ENCODE results near the gene IKBIP.

The IKBIP gene

GRCh38 chr12:98644712-98645571 is at the start of gene IKBIP, which contains the start of gene APAF1:
Gene IKBIP (minus strand): TSS chr12:98644788. CDS start chr12:98644701, 87 bp downstream.
Gene APAF1 (plus strand): TSS chr12:98645290. CDS start chr12:98648360, 3,070 bp downstream.
- DNase-seq (ENCODE audit: low read depth, low spot score), result peak; percentile 81
- Histone ChIP-seq H3K36me3 (ENCODE audit: insufficient read depth, low read length) (peaks cover 16% of the 10 kb centered on the region), H3K27ac (peak within 1 kb of the TSS; percentile 30; the same call in 1 of the 2 replicates), H3K4me3 (peak within 1 kb of the TSS; percentile 95), H3K9me3 (ENCODE audit: low read depth, low read length) (no peaks in the 10 kb centered on the region), H3K9ac (ENCODE audit: insufficient read length) (peak within 1 kb of the TSS; percentile 81)
- TF ChIP-seq EZH2 (IDR thresholded peaks at IDR 0.05) (no peak), POLR2AphosphoS5 (IDR thresholded peaks at IDR 0.05; ENCODE audit: borderline replicate concordance, low read depth, low read length) (peak; percentile 46; the same call in 1 of the 2 replicates), FOXP2 (optimal IDR thresholded peaks at IDR 0.05; ENCODE audit: control extremely low read depth, extremely low read length, insufficient read depth) (peak; percentile 83)

GRCh38 chr12:98691351-98691750 is 46.8 kb upstream of the IKBIP start:
- no peak overlapping the region for H3K4me3 ChIP-seq

GRCh38 chr12:98686603-98687002 is 42.0 kb upstream of the IKBIP start:
- TF ChIP-seq POLR2AphosphoS5 (IDR thresholded peaks at IDR 0.05; ENCODE audit: borderline replicate concordance, low read depth, low read length), result no peak
- DNase-seq (ENCODE audit: low read depth, low spot score), result no peak
- Histone ChIP-seq H3K4me3 (no peak overlapping the region), H3K9me3 (ENCODE audit: low read depth, low read length) (no peaks in the 10 kb centered on the region), H3K36me3 (ENCODE audit: insufficient read depth, low read length) (peaks cover 16% of the 10 kb centered on the region), H3K9ac (ENCODE audit: insufficient read length) (no peak overlapping the region), H3K27ac (no peak overlapping the region)

More at GRCh38 chr12:98691351-98691750, 46.8 kb upstream of the IKBIP start:
- Histone ChIP-seq H3K27ac (no peak overlapping the region), H3K36me3 (ENCODE audit: insufficient read depth, low read length) (0 out of 2 replicates have a peak, but pooled peaks cover 3% of the 10 kb centered on the region), H3K9ac (ENCODE audit: insufficient read length) (no peak overlapping the region), H3K9me3 (ENCODE audit: low read depth, low read length) (no peaks in the 10 kb centered on the region)
- TF ChIP-seq EZH2 (IDR thresholded peaks at IDR 0.05) (no peak), FOXP2 (optimal IDR thresholded peaks at IDR 0.05; ENCODE audit: control extremely low read depth, extremely low read length, insufficient read depth) (no peak), POLR2AphosphoS5 (IDR thresholded peaks at IDR 0.05; ENCODE audit: borderline replicate concordance, low read depth, low read length) (no peak)
- no peak for DNase-seq (ENCODE audit: low read depth, low spot score)

GRCh38 chr12:98684199-98684598 is 39.6 kb upstream of the IKBIP start:
- no peak overlapping the region for H3K4me3 ChIP-seq
- DNase-seq (ENCODE audit: low read depth, low spot score), result no peak
- H3K27ac ChIP-seq, result no peak overlapping the region
- TF ChIP-seq POLR2AphosphoS5 (IDR thresholded peaks at IDR 0.05; ENCODE audit: borderline replicate concordance, low read depth, low read length) (no peak), EZH2 (IDR thresholded peaks at IDR 0.05) (no peak), FOXP2 (optimal IDR thresholded peaks at IDR 0.05; ENCODE audit: control extremely low read depth, extremely low read length, insufficient read depth) (no peak)
- no peak overlapping the region for H3K9ac ChIP-seq (ENCODE audit: insufficient read length)
- no peaks in the 10 kb centered on the region for H3K9me3 ChIP-seq (ENCODE audit: low read depth, low read length)
- peaks cover 23% of the 10 kb centered on the region for H3K36me3 ChIP-seq (ENCODE audit: insufficient read depth, low read length)

GRCh38 chr12:98679611-98680005 is 35.0 kb upstream of the IKBIP start:
- no peaks in the 10 kb centered on the region for H3K9me3 ChIP-seq (ENCODE audit: low read depth, low read length)
- no peak overlapping the region for H3K27ac ChIP-seq
- TF ChIP-seq POLR2AphosphoS5 (IDR thresholded peaks at IDR 0.05; ENCODE audit: borderline replicate concordance, low read depth, low read length) (no peak), FOXP2 (optimal IDR thresholded peaks at IDR 0.05; ENCODE audit: control extremely low read depth, extremely low read length, insufficient read depth) (no peak), EZH2 (IDR thresholded peaks at IDR 0.05) (no peak)
- no peak for DNase-seq (ENCODE audit: low read depth, low spot score)
- H3K36me3 ChIP-seq (ENCODE audit: insufficient read depth, low read length), result peaks cover 19% of the 10 kb centered on the region
- no peak overlapping the region for H3K9ac ChIP-seq (ENCODE audit: insufficient read length)
- H3K4me3 ChIP-seq, result no peak overlapping the region

GRCh38 chr12:98678946-98679610 is 34.5 kb upstream of the IKBIP start:
- no peak overlapping the region for H3K4me3 ChIP-seq
- H3K9ac ChIP-seq (ENCODE audit: insufficient read length), result no peak overlapping the region
- no peak for DNase-seq (ENCODE audit: low read depth, low spot score)
- TF ChIP-seq EZH2 (IDR thresholded peaks at IDR 0.05), result no peak
- TF ChIP-seq FOXP2 (optimal IDR thresholded peaks at IDR 0.05; ENCODE audit: control extremely low read depth, extremely low read length, insufficient read depth), result no peak
- TF ChIP-seq POLR2AphosphoS5 (IDR thresholded peaks at IDR 0.05; ENCODE audit: borderline replicate concordance, low read depth, low read length), result no peak
- H3K27ac ChIP-seq, result no peak overlapping the region
- H3K9me3 ChIP-seq (ENCODE audit: low read depth, low read length), result no peaks in the 10 kb centered on the region
- H3K36me3 ChIP-seq (ENCODE audit: insufficient read depth, low read length), result peaks cover 19% of the 10 kb centered on the region

- TF ChIP-seq EZH2 (IDR thresholded peaks at IDR 0.05) (no peak), POLR2AphosphoS5 (IDR thresholded peaks at IDR 0.05; ENCODE audit: borderline replicate concordance, low read depth, low read length) (no peak), FOXP2 (optimal IDR thresholded peaks at IDR 0.05; ENCODE audit: control extremely low read depth, extremely low read length, insufficient read depth) (no peak)
- DNase-seq (ENCODE audit: low read depth, low spot score), result no peak
- Histone ChIP-seq H3K36me3 (ENCODE audit: insufficient read depth, low read length) (peaks cover 14% of the 10 kb centered on the region; the same call in 1 of the 2 replicates), H3K4me3 (no peak overlapping the region), H3K27ac (no peak overlapping the region), H3K9ac (ENCODE audit: insufficient read length) (no peak overlapping the region), H3K9me3 (ENCODE audit: low read depth, low read length) (no peaks in the 10 kb centered on the region)
Observed at GRCh38 chr12:98678236-98678945, 33.8 kb upstream of the IKBIP start.

GRCh38 chr12:98674841-98675240 is 30.3 kb upstream of the IKBIP start:
- TF ChIP-seq EZH2 (IDR thresholded peaks at IDR 0.05), result no peak
- no peak for TF ChIP-seq FOXP2 (optimal IDR thresholded peaks at IDR 0.05; ENCODE audit: control extremely low read depth, extremely low read length, insufficient read depth)
- no peak for TF ChIP-seq POLR2AphosphoS5 (IDR thresholded peaks at IDR 0.05; ENCODE audit: borderline replicate concordance, low read depth, low read length)
- H3K36me3 ChIP-seq (ENCODE audit: insufficient read depth, low read length), result no peaks in the 10 kb centered on the region; the same call in 1 of the 2 replicates

More at GRCh38 chr12:98674841-98675240, 30.3 kb upstream of the IKBIP start:
- no peak overlapping the region for H3K4me3 ChIP-seq
- no peaks in the 10 kb centered on the region for H3K9me3 ChIP-seq (ENCODE audit: low read depth, low read length)
- H3K9ac ChIP-seq (ENCODE audit: insufficient read length), result no peak overlapping the region
- H3K27ac ChIP-seq, result no peak overlapping the region
- DNase-seq (ENCODE audit: low read depth, low spot score), result no peak

All from SK-N-MC (cell line).